H1 (cell line): ENCODE results near the gene TP53.
A peak's percentile ranks its signal among the peaks of the same experiment; 100 is the strongest.

Experiments used
- CBX5 ChIP-seq: fragments of 300-800, 300-1000 bp; sonication (generic); IDR thresholded peaks from 2 replicates; pipeline ENCODE4 v1.7.1; 2016; ENCODE audit warnings: antibody characterized with exemption, low read length, low read depth
- CTCF ChIP-seq, 3 experiments: IDR thresholded peaks; 1 replicate in 2 of 3; 2 replicates in 1 of 3; pipeline versions ENCODE4 v1.5.1 to v1.6.1; 2011; ENCODE audit warnings: low read length in 3 of 3, mild to moderate bottlenecking in 3 of 3, inconsistent platforms in 2 of 3, low read depth in 1 of 3, moderate library complexity in 1 of 3; ENCODE audit not compliant: insufficient read depth in 1 of 3; ENCODE audit errors: control extremely low read depth in 1 of 3
- EP300 ChIP-seq, 2 experiments: IDR thresholded peaks; 1 replicate in 1 of 2; 2 replicates in 1 of 2; pipeline ENCODE4 v1.6.1; 2011 to 2012; ENCODE audit warnings: low read depth in 2 of 2, low read length in 2 of 2, mild to moderate bottlenecking in 2 of 2, borderline replicate concordance in 1 of 2, inconsistent platforms in 1 of 2, moderate library complexity in 1 of 2
- EZH2 ChIP-seq: fragments of 200-600 bp; sonication (generic); IDR thresholded peaks from 2 replicates; pipeline ENCODE4 v1.7.1; 2012; ENCODE audit warnings: low read depth, mild to moderate bottlenecking, moderate library complexity, low read length, inconsistent platforms; ENCODE audit not compliant: severe bottlenecking
- GTF2F1 ChIP-seq: IDR thresholded peaks from 2 replicates; pipeline ENCODE4 v1.6.1; 2012; ENCODE audit warnings: low read depth, low read length, improper control_type of control experiment, borderline replicate concordance
- POLR2A ChIP-seq, 2 experiments: IDR thresholded peaks; 1 replicate in 1 of 2; 2 replicates in 1 of 2; pipeline ENCODE4 v1.6.1; 2011; ENCODE audit warnings: low read depth in 2 of 2, low read length in 2 of 2, mild to moderate bottlenecking in 2 of 2; ENCODE audit errors: control extremely low read depth in 1 of 2
- POLR2AphosphoS5 ChIP-seq: IDR thresholded peaks from 2 replicates; pipeline ENCODE4 v1.6.1; 2011; ENCODE audit warnings: low read depth, low read length
- RAD21 ChIP-seq, 2 experiments: IDR thresholded peaks in 1 of 2; conservative IDR thresholded peaks in 1 of 2; 2 replicates each; pipeline ENCODE4 v1.6.1; 2011; ENCODE audit warnings: low read depth in 2 of 2, low read length in 2 of 2, improper control_type of control experiment in 1 of 2, inconsistent platforms in 1 of 2, mild to moderate bottlenecking in 1 of 2, moderate library complexity in 1 of 2
- RXRA ChIP-seq: IDR thresholded peaks from 2 replicates; pipeline ENCODE4 v1.6.1; 2011; ENCODE audit warnings: low read depth, mild to moderate bottlenecking, low read length, moderate library complexity; ENCODE audit not compliant: insufficient read depth
- SIN3A ChIP-seq, 2 experiments: IDR thresholded peaks in 1 of 2; conservative IDR thresholded peaks in 1 of 2; 2 replicates each; pipeline ENCODE4 v1.6.1; 2011 to 2012; ENCODE audit warnings: low read length in 2 of 2, improper control_type of control experiment in 1 of 2, low read depth in 1 of 2, mild to moderate bottlenecking in 1 of 2
- TAF1 ChIP-seq: IDR thresholded peaks from 2 replicates; pipeline ENCODE4 v1.6.1; 2011; ENCODE audit warnings: mild to moderate bottlenecking, low read depth, low read length
- USF2 ChIP-seq: IDR thresholded peaks from 2 replicates; pipeline ENCODE4 v1.6.1; 2011; ENCODE audit warnings: low read length, improper control_type of control experiment
- YY1 ChIP-seq: IDR thresholded peaks from 2 replicates; pipeline ENCODE4 v1.6.1; 2011; ENCODE audit warnings: low read depth, mild to moderate bottlenecking, low read length
- ZNF274 ChIP-seq: IDR thresholded peaks from 2 replicates; pipeline ENCODE4 v1.7.0; 2012; ENCODE audit warnings: low read length, borderline replicate concordance; ENCODE audit errors: extremely low read depth

GRCh38 chr17:7704601-7705268, 17.4 kb upstream of the TP53 start, which contains the start of gene EFNB3:
- TF ChIP-seq RAD21 (IDR thresholded peaks at IDR 0.05 in 1 of 2, conservative IDR thresholded peaks at IDR 0.05 in 1 of 2; ENCODE audit: low read depth in 2 of 2, low read length in 2 of 2) = no peak
- no peak for TF ChIP-seq EZH2
- TF ChIP-seq CBX5 = no peak
- TF ChIP-seq CTCF (IDR thresholded peaks at IDR 0.05; ENCODE audit: control extremely low read depth in 1 of 3, insufficient read depth in 1 of 3, low read depth in 1 of 3, low read length in 3 of 3) = no peak
- TF ChIP-seq EP300 (IDR thresholded peaks at IDR 0.05; ENCODE audit: borderline replicate concordance in 1 of 2, low read depth in 2 of 2, low read length in 2 of 2) = no peak; a peak in 1 of 3 replicates
- no peak for TF ChIP-seq POLR2AphosphoS5
- no peak for TF ChIP-seq ZNF274
- TF ChIP-seq POLR2A (IDR thresholded peaks at IDR 0.05; ENCODE audit: control extremely low read depth in 1 of 2, low read depth in 2 of 2, low read length in 2 of 2) = peak in 1 of 2 experiments; percentile 55; a peak in 1 of 3 replicates
- TF ChIP-seq RXRA = no peak
- TF ChIP-seq GTF2F1 = no peak
- TF ChIP-seq YY1 = no peak; the same call in 1 of the 2 replicates
- TF ChIP-seq TAF1 = no peak
- no peak for TF ChIP-seq USF2
- peak; percentile 58 to 82; a peak in 2 of 4 replicates for TF ChIP-seq SIN3A (conservative IDR thresholded peaks at IDR 0.05 in 1 of 2, IDR thresholded peaks at IDR 0.05 in 1 of 2; ENCODE audit: low read depth in 1 of 2, low read length in 2 of 2)
